Measurements from ENCODE around the gene RPL38.

- TF ChIP-seq CTCF (IDR thresholded peaks at IDR 0.05; ENCODE audit: insufficient read depth, low read length, poor library complexity, severe bottlenecking) (no peak), EZH2phosphoT487 (conservative IDR thresholded peaks at IDR 0.05; ENCODE audit: low read length) (no peak)
These were observed 15.7 kb upstream of the RPL38 start for GRCh38 chr17:74187761-74188160.

Data from SU-DHL-6 (cell line).